Stimulated activated CD4-positive, alpha-beta T cell treated with anti-CD3 and anti-CD28 coated beads, Interleukin-12 subunit alpha, Interleukin-12 subunit beta, amount 100 ng/mL, for 48 hours (primary cell): Measurements from ENCODE around the gene MAFB.

ENCODE experiments used
- DNase-seq, 3 donors: peaks; one replicate each; pipeline ENCODE4 v3.0.0-alpha.2; 2020; ENCODE audit warnings: low read depth in 2 of 3, low spot score in 1 of 3

Gene MAFB

DNA sequence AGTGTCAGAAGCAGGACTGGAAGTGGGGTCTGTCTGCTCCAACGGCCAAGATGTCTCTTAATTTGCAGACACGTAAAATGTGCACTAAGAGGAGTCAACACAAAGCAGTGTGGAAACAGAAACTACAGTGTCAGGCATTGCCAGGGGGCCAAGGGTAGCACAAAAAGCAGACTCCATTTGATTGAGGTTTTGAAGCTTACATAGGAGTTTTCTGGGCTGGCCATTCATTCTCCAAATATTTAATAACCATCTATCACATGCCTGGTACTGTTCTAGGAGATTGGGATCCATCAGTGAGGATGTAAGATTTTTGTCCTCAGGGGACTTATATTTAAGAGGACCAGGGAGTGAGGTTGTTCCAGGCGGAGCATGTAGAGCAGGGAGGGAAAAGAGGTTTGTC, 29.5 kb downstream of the MAFB start:
- no peak for DNase-seq

DNA sequence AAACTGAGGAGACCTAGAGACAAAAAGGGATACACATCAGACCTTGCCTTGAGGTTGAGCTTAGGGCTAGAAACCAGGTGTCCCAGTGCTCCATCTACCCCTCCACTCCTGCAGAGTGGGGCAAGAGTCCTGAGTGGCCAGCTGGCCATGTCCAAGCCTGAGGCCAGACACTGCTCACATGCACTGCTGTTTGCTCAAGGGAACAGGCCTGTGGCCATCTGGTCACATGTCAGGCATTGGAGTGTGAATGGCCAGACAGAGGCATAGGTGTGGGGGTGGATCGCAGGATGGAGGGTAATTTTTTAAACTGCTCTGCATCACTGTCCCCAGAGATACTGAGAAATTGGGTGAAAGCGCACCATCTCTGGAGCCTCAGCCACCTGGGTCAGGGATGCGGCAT, 30.5 kb downstream of the MAFB start:
- no peak for DNase-seq

DNA sequence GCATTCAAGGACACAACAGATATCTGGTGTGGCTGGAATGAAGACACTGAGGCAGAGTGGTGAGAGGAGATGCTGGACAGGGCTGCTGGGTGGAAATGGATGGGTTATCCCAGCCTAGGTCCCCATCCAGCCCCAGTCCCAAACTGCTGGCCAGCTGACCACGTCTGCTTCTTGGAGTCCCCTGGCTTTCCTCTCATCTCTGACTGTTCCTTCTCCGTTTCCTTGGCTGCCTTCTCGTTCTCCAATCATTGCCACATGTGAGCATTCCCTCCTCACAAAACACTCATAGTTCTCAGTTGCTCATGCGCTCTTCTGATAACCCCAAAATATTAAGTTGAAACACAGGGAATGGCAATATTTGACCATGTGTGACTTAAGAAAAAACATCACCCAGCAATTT, 31.5 kb downstream of the MAFB start:
- DNase-seq: no peak

DNA sequence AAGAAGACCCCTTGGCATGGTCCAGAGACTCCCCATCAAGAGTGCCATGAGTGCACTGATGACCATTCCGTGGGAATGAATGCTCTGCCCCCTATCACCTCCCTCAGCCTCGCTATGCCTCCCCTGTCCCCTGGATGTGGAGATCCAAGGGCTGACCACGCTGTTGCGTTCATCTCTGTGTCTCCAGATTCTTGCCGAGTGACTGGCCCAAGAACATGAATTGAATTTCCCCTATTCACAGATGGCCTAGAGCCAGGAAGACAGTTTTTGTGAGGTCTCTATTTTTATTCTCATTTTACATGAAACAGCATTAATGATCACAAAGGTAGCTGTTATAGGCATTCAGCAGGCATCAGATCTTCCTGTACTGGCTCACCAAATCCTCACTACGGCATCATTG, 33.6 kb downstream of the MAFB start:
- DNase-seq: no peak

DNA sequence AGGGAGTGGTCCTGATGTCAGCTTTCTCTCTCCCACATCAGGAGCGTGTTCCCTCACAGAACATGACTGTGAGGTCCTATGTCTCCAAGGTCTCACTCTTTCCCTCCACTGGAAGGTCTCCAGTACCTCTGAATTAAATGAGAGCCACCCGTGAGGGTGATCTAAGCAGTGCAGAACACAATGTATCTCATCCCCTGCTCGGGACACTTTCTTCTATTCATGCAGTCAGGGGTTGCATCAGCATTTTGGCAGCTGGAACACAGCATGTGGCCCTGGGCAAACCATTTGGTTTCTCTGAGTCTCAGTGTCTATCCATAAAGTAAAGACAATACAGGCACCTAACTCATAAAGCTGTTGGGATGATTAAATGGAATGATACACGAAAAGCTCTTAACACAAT, 34.2 kb downstream of the MAFB start:
- no peak for DNase-seq

DNA sequence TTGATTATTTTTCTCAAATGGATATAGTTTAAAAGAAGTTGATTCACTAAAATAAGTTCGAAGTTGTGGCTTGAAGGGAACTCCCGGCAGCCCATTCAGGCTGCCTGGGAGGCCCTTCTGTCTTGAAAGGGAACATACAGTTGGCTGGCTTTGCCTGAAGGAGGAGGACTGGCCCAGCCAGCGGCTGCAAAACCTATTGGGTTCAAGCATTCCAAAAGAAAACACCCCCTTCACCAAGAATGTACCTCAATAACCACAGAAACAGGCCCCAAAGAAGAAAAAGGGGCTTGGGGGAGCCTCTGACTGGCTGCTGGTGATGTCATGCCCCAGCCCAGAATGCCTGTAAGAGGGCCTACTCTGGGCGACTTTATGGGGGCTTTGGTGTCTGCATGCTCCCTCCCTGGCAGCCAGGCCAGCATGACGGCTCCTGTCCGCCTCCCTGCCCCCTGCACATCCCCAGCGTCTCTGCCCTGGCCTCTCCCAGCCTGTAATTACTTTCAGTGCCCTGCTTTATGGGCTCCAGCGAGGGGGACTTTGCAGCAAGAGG, 36.5 kb downstream of the MAFB start:
- DNase-seq: no peak

DNA sequence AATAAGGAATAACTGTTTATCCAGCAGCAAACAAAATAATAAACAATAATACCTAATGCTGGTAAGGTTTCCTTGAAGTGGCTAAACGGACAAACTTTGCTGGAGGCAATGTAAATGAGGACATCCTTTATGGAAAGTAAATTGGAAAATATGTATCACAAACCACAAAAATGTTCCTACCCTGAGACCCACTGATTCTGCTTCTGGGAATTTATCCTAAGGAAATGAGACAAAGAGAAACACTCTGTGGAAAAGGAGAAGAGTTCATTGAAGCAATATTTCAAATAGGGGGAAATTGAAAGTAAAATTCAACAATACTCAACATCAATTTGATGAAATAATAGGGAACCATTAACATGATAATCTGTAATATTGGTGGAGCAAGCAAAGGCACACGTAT, 37.9 kb downstream of the MAFB start:
- no peak for DNase-seq

DNA sequence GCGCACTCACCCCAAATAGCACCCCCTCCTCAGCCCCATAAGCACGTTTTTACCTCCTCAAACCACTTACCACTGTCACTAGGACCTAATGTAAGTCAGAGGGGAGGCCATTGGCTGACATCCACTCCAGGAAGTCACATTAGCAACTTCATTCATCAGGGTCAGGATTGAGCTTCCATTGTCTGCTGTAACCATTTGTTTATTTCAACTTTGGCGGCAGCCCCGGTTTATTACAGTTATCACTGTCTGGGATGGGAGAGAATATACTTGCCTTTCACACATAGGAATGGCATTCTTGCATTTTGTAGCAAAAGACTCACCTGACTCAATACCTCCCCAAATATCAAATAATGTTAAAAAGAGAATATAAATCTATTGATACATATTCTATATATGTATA, 38.3 kb downstream of the MAFB start:
- no peak for DNase-seq

DNA sequence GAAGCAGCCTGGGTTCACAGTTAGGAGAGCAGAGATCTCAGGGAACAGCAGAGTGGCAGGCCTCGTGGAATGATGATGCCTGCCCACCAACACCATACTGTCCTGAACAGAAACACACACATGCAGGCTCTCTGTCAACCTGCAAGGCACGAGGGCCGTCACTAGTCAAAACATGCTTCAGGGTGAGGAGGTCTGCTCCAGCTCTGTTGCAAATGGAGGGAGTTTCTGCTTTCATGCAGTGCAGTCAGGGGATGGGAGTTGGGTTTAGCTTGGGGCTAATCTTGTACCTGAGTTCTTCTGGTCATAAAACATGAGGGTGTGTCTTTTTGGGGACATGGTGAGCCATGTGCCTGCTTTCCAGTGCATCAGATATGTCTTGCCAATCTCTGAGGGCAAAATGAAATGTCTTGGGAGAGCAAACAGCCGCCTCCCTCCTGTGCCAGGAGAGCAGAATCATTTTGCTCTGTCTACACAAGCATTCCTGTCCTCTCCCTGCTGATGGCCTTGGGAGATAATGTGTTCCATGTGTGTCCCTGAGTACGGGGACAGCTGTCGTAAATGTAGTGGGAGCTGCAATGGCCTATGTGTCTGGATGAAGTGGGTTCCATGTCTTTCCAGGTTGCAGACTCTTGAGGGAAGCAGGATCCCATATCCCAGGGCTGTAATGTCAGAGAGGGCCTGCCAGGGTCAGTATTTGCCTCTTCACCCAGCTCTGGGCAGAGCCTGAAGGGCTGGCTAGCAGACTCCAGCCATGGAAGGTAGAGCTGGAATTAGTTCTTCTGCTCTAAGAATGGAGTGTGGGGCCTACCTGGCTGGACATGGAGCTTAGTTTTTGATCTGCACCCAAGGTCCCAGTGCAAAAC, 40.6 kb downstream of the MAFB start:
- no peak for DNase-seq

DNA sequence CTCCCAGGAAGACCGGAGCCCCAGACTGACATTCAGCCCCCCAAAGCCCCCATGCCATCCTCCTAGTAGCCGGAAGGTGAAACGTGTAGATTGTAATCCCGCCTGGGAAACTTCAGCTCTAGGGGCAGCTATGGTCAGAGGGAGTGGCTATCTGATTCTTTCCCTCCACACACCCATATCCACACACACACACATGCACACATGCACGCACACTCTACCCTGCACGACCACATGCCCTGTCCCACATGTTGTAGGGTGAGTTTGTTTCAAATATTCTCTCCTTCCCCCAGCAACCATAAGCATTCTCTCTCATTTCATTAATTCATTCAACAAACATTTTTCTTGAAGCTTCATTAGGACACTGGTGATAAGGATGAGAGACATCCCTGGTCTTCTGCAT, 42.2 kb downstream of the MAFB start:
- no peak for DNase-seq

DNA sequence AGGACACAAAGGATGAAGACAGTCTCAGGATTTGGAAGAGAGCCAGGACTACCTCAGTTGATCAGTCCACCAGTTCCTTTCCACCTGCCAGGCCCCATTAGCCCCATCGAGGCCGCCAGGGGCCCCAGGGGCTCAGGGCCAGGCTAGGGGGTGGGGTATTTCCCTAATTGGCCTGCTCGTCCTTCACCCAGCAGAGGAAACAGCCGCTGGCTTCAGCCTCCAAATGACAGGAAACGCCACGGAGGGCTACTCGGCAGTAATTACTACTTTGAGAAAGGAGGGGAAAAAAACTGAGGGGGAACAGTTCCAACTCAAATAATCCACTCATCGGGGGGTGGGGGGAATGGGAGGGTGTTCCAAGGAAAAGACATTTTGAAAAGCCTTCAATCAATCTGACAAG, 42.7 kb downstream of the MAFB start:
- no peak for DNase-seq

DNA sequence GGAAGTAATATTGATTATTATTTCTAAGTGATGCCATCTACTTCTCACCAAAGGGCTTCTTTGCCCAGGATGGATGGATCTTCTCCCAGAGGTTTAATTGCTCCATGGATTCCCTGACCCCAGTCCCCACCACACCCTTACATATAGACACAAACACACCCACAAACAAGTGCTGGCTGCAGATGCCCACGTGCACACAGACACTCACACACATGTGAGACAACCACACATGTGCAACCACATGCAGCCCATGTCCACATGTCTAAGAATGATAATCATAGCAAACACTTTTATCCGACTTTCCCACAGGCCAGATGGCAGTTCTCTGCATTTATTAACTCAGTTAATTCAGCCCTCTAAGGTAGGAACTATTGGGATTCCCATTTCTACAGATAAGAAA, 44.2 kb downstream of the MAFB start:
- DNase-seq: no peak

DNA sequence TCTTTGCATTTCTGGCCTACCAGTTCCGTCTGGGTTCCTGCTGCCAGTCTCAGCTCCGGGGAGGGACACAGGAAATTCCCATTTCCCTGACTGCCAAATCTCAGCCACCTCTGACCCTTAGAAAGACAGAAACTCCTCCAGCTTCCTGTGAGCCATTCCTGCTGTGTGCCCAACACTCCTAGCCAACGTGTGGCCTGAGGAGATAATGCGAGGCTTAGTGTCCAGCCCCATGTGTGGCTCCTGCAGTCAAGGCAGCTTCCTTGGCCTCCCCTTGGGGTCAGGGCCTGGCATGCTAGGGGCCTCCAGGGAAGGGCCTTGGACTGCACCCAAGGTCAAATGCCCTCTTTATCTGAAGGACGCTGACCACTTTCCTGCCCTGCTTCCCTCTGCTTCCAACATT, 45.1 kb downstream of the MAFB start:
- DNase-seq: no peak

DNA sequence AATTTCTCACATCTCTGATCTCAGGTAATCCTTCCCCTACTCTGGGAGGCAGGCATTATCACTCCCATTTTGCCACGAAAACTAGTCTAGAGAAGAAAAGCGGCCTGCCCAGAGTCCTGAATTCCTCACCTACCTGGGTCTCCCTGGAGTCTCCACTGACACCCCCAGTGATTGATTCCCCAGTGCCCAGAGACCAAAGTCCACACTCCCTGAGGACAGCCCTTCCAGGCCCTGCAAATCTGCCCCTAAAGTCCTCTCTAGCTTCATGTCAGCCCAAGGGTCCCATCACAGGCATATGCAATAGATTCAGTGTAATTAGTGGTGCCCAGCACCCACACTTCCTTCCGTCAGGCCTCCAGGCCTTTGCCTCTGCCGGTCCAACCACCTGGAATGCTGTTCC, 47.2 kb downstream of the MAFB start:
- no peak for DNase-seq

DNA sequence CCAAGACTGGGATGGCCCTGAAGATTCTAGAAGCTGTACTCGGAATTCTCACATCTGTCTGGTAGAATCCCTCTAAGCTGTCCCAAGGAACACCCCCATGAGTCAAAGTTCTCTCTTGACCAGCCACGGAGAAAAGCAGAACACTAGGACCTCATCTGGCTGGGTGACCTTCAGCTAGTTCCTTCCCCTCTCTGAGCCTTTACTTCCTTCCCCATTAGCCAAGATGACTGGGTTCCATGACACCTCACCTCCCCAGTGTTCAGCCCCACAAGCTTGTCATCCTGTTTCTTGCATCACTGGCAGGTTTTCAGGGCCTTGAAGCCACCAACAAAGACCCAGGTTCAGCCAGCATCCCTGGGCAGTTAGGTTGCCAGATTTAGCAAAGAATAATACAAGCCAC, 47.8 kb downstream of the MAFB start:
- no peak for DNase-seq

DNA sequence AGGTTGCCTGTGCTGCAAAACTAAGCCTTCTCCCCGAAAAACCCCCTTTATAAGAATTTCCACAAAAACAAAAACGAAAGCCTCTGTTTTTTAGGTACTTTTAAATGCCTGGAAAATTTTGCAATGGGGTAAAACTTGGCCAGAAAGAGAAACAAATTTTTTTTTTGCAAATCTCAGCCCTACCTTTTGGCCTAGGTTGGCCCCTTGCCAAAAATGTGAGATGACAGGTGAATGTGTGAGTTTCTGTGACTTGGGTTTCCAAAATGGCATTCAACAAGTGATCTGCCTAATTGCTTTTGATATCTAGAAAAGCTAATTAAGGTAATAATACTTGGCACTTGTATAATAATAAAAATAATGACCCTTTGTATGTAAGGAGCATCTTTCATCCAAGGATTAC, 48.4 kb downstream of the MAFB start:
- no peak for DNase-seq

DNA sequence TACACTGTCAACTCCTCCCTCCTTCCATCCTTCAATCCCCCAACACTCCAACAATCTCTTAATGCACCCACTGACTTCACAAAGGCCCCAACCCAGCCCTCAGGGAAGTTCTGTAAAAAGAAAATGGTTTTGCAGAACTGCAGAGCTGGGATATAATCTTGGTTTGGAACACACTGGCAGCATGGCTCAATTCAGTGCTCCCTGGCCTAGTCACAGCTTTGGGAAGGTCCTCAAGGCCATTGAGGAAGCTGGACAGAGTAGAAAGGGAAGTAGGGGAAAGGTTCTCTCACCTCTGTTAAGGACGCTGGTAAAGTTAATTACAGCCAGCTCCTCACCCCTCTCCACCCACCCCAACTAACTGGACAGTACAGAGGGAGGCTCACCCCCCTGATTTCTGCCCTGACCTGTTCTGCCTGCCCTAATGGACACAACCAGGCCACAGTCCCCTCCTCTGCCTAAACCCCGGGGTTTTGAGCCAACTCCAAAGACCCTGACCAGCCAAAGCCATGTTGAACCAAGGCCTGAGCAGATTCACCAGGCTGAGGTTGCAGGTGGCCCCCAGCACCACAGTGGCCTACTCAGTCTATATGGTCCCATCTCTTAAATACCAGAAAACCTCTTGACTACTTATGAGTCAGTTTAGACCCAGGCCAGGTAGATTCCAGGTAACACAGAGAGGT, 49.2 kb downstream of the MAFB start:
- DNase-seq: no peak

DNA sequence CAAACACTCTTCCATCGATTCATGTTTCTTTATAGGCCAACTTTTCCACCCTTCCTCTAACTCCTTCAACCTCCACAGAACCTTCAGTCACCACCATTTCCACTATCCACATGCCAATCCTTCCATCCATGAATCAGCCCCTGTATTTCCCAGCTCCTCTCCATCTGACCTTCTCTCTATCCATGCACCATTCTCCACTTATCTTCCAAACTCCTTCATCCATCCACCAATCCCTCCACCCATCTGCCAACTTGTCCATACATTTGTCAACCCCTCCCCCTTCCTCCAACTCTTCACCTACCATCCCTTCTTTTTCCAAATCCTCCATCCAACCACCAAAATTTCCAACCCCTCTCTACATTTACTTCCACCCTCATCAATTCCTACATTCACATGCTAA, 49.9 kb downstream of the MAFB start:
- DNase-seq: no peak

DNA sequence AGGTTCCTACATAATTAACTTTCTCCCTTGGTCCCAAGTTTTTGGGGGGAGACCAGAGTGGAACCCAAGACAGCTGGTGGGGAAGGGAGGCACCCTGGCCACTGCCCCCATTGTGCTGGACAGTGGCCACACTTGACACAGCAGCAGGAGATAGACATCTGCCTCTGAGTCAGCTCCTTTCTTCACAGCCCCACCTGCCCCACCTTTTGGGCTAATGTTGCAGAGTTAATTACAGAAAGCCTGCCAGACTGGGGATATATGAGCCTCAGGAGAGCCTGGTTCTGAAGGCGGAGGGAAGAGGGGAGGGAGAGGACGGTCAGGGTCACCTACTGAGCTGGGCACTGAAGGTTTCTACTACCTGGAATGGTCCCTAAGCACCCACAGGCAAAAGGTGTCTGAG, 50.6 kb downstream of the MAFB start:
- no peak for DNase-seq

DNA sequence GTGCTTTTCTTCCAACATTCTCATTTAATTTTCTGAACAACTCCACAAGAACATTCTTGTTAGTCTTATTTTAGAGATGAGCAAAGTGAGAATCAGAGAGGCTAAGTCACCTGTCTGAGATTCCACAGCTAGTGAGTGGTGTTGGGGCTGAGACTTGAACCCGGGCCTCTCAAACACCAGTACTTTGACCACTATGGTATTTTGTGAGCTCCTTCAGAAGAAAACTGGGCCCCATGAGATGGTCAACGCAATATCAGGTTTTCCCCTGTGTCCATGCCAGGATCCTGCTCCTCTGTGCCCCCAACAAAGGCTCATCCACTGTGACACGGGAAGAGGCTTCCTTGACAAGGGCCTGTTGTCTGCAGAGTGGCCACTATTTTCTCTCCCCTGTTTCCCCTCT, 51.9 kb downstream of the MAFB start:
- no peak for DNase-seq

DNA sequence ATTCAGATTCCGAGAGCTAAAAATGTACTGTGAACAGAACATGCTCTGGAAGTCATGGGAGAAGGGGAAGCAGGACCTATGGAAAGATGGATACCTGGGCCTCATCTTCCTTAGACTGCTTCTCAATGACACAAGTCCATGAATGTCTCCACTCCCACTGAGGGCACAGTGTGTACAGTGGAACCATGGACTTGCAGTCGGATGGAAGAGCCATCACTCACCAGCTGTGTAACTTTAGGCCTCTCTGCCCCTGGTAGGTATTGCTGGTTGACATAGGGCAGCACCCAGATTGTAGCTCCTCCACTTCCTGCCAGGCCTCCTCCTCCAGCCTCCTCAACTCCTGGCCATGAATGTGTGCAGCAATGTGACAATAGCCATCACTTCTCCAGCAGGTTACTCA, 52.5 kb downstream of the MAFB start:
- no peak for DNase-seq

DNA sequence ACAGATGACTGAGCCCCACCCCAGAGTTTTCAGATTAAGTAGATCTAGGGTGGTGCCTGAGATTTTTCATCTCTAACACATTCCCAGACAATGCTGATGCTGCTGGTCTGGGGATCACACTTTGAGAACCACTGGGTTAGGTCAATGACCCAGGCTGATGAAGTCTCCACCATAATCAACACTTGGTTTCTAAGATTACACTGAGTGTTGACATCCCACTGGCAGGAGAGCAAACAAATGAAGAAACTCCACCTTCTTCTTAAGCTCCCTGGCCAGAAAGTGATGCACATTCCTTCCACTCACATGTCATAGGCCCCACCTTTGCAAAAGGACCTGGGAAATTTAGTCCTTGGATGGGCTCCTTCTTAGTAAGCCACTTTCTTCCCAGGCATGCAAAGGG, 53.1 kb downstream of the MAFB start:
- no peak for DNase-seq
